ENCODE results near the gene SLC7A9.

The SLC7A9 gene

DNA sequence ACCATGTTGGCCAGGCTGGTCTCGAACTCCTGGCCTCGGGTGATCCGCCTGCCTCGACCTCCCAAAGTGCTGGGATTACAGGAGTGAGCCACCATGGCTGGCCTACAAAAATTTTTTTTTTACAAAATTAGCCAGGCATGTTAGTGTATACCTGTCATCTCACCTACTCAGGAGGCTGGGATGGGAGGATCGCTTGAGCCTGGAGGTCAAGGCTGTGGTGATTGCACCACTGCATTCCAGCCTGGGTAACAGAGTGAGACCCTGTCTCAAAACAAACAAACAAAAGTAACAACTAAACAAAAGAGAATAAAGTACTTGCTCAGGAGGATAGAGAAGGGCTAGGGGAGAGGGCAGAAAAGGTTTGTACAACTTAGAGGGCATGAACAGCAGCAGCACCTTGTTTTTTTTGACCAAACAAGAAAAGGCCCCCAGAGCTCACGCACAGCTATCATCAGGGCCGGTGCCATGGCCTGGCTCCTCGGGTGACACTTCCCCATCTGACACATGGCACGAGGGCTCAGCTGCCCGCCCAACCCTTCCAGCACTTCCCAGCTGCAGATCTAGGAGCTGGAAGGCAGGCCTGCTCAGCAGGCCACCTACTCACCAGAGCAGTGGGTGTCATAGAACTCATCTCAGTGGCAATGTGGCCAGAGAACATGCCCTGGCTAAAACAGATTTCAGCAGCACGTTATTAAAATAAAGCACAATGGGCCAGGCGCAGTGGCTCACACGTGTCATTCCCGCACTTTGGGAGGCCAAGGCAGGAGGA is 8.6 kb upstream of the SLC7A9 start:
- TF ChIP-seq CTCF (IDR thresholded peaks at IDR 0.05; ENCODE audit: extremely low read depth, insufficient read depth, missing control alignments) = no peak
- in situ Hi-C loops (cut with MboI; ENCODE audit: low pct_unique_long_range_greater_than_20kb, low sequenced_read_pairs, unreplicated experiment) = no loop called here
- DNase-seq (ENCODE audit: low spot score) = no peak

- peak; percentile 5 for DNase-seq (ENCODE audit: low spot score)
- in situ Hi-C loops (cut with MboI; ENCODE audit: low pct_unique_long_range_greater_than_20kb, low sequenced_read_pairs, unreplicated experiment) = no loop called here
- no peak for TF ChIP-seq CTCF (IDR thresholded peaks at IDR 0.05; ENCODE audit: extremely low read depth, insufficient read depth, missing control alignments)
These were observed 7.9 kb upstream of the SLC7A9 start for GRCh38 chr19:32877323-32877912.

DNA sequence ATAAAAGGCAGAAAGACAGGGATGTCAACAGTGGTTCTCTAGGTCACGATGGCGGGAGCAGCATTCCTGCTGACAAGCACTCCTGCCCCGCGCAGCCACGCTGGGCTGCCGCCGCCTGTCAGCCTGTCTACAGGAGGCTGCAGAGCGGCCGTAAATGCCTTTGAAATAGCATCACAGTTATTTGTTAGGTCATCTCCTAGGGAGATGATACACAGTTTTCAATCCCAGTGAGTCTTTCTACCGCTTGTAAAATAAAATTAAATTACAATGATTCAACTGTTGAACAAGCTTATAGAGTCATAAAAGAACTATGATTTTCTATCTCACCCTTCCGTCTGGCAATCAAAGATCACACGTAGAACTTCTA is 7.3 kb upstream of the SLC7A9 start:
- in situ Hi-C loops (cut with MboI; ENCODE audit: low pct_unique_long_range_greater_than_20kb, low sequenced_read_pairs, unreplicated experiment) = no loop called here
- TF ChIP-seq CTCF (IDR thresholded peaks at IDR 0.05; ENCODE audit: extremely low read depth, insufficient read depth, missing control alignments) = no peak
- peak; percentile 6 for DNase-seq (ENCODE audit: low spot score)

DNA sequence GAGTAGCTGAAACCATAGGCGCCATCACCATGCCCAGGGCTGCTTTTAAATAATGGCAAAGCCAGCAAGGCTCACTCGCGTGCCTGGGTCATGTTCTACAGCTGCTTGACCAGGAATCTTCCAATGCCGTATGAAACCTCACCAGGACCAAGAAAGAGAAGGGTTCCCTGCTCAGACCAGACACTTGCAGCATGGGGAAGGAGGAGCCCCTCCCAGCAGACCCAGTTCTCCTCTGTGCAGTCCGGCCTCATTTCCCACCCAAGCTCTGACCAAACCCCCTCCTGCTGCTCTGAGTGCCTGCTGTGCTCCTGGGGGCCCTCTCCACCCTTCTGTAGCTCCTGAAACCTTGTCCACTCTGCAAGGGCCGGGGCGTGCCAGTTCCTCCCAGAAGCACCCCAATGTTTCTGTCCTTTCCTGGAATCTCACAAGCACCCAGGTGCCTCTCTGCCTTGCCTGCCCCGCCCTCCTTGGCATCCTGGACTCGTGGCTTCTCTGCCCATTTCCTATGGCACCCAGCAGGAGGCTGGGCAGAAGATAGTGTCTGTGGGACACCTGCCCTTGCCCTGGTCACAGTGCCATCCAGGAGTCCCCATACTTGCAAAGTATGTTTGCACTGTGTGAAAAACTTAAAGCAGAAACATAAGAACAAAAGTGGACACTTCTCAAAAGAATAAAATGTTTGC is 6.8 kb upstream of the SLC7A9 start:
- DNase-seq (ENCODE audit: low spot score) = no peak
- in situ Hi-C loops (cut with MboI; ENCODE audit: low pct_unique_long_range_greater_than_20kb, low sequenced_read_pairs, unreplicated experiment) = no loop called here
- no peak for TF ChIP-seq CTCF (IDR thresholded peaks at IDR 0.05; ENCODE audit: extremely low read depth, insufficient read depth, missing control alignments)

DNA sequence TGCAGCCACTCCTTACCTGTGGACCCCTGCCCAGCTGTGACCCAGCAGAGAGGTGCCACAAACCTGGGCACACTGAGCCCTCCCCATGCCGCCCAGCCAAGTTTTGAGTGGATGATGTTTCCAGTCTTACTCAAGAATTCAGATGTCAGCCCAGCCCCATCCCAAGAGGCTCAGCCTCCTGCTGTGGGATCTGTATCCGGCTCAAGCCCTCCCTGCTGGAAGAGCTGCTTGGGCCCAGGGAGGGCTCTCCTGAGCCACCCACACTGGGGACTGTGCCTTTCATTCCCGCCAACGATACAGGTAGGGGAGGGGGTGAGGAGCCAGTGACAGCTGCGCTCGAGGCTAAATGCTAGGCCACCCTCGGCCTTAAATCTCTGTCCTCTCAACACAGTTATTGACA is 5.9 kb upstream of the SLC7A9 start:
- DNase-seq (ENCODE audit: low spot score) = no peak
- TF ChIP-seq CTCF (IDR thresholded peaks at IDR 0.05; ENCODE audit: extremely low read depth, insufficient read depth, missing control alignments) = no peak
- in situ Hi-C loops (cut with MboI; ENCODE audit: low pct_unique_long_range_greater_than_20kb, low sequenced_read_pairs, unreplicated experiment) = no loop called here

DNA sequence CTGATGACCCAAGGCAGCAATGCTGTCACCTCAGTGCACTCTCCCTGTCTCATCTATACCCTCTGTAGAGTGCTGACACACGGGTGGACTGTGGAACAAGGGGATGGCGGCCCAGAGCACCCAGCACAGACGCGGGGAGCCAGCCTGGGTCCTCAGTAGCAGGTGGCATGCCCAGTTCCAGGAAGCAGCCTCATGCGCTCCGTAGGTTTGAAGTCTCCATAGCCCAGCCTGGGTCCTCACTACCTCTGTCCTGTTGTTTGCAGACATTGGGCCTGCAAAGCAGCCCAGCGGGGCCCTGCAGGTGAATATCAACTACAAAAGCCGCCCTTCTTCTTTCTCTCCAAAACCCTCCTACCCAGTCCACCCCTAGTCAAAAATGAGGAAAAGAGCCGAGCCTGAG is 5.0 kb upstream of the SLC7A9 start:
- TF ChIP-seq CTCF (IDR thresholded peaks at IDR 0.05; ENCODE audit: extremely low read depth, insufficient read depth, missing control alignments) = no peak
- in situ Hi-C loops (cut with MboI; ENCODE audit: low pct_unique_long_range_greater_than_20kb, low sequenced_read_pairs, unreplicated experiment) = no loop called here
- peak; percentile 9 for DNase-seq (ENCODE audit: low spot score)
